Fibroblast of skin of scalp (primary cell): Measurements from ENCODE around the gene PYGB.

ENCODE experiments used
- DNase-seq: peaks from one replicate; pipeline ENCODE4 v3.0.0-alpha.2; 2013

The PYGB gene

GRCh38 chr20:25271486-25272222 is 23.8 kb downstream of the PYGB start:
- DNase-seq = no peak

- DNase-seq = no peak
Observed at GRCh38 chr20:25272223-25273000, 24.5 kb downstream of the PYGB start.

- no peak for DNase-seq
Observed at GRCh38 chr20:25273046-25273445, 25.2 kb downstream of the PYGB start.

GRCh38 chr20:25273541-25274358 is 25.9 kb downstream of the PYGB start:
- DNase-seq = no peak

DNA sequence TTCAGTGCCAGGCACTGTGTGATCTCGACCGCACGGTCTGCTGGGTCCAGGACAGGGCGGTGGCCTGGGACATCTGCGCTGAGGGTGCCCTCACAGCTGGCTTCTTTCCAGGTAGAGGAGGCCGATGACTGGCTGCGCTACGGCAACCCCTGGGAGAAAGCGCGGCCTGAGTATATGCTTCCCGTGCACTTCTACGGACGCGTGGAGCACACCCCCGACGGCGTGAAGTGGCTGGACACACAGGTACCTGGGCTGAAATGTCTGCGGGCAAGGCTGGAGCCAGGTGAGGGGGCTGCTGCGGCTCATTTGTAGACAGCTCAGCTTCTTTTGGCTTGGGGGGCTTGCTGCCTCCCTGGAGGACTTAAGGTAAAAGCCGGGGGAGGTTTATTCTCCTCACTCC is 26.6 kb downstream of the PYGB start:
- DNase-seq = no peak

GRCh38 chr20:25274891-25275812 is 27.3 kb downstream of the PYGB start:
- no peak for DNase-seq

DNA sequence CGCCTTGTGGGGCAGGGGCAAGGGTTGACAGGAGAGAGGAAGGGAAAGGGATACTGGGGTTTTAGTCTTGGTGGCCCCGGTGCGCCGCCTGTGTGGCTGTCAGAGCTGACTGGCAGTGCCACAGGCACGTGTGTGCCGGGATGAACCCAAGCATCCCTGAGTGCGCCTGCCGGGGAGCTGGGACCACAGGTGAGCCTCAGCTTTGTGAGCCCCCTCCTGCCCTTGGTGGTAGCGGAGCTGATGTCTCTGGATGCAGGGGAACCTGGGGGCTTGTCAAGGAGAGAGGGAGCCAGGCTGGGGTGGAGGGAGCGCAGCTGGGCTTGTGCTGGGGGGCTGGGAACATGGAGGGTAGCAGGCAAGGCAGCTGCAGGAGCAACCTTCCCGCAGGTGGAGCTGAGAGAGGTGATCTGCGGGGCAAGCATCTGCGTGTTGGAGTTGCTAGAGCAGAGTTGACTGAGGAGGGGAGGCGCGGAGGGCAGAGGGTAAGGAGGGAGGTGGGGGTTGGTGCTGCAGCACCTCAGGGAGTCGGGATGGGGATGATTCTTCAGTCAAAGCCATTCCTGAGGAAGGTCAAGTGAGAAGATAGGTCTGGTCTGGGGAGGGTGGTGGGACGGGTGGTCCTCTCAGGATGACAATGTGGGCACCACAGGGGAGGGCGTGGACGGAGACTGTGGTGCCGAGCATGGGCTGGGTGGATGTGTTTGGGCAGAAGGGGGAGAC is 28.1 kb downstream of the PYGB start:
- no peak for DNase-seq

DNA sequence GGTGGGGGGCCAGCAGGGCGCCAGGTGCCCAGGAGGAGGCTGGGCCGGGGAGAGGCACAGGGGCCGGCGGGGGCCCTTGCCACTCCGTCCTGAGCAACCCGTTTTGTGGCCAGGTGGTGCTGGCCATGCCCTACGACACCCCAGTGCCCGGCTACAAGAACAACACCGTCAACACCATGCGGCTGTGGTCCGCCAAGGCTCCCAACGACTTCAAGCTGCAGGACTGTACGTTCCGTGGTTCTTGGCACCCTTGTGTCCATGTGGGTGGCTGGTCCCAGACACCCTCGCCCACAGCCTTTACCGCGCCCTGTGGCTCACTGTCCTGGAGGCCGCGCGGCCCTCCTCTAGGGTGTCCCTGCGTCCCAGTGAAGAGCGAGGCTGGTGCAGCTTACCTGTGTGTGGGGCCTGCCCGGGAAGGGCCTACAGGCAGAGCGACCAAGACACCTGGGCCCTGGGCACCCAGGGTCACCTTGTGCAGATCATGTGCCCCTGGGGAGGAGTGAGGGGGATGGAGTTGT is 28.7 kb downstream of the PYGB start:
- no peak for DNase-seq

DNA sequence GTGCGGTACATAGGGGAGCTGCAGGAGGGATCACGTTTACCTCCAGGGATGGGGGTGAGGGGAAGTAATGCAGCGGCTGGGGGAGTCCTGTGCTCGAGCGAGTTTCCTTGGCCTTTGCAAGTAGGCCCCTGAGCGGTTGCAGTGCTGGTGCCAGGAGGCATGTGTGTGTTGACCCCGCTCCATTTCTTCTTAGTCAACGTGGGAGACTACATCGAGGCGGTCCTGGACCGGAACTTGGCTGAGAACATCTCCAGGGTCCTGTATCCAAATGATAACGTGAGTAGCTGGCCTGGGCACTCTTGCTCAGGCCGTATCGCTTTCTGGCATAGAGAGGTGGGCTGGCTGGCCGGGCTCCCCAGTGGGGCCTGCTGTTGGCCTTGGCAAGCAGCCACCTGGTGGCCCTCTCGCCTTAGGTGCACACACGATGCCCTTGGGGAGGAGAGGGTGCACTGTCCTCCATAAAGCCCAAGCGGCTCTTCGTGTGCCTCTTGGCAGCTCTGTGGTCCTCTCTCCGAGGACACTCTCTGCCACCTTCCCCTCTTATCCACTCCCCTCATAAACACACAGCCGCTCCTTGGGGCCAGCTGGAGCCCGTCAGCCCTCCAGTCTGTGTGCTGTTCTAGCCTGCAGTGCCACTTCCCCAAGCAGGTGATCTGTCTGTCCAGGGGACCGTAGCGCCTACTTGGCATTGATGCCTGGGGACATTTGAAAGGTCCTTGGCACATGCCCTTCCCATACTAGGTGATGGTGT is 29.3 kb downstream of the PYGB start:
- no peak for DNase-seq

DNA sequence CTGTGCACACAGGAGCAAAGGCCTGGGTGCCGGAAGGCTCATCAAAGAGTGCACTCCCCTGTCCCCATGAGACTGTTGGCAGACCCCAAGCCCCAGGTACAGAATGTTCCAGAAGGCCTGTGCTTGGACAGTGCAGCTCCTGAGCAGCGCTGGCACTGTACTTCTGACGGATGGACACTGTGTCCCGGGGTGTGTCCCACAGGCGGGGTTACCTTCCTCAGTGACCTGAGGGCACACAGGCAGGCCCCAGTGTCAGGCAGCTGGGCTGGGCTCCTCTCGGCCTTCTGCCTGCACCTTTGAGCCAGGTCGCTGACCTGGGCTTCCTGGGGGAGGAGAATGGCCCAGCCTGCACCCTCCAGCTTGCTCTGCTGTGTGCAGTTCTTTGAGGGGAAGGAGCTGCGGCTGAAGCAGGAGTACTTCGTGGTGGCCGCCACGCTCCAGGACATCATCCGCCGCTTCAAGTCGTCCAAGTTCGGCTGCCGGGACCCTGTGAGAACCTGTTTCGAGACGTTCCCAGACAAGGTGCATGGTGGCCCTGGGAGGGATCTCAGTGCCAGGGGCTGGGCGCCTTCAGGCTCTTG is 30.1 kb downstream of the PYGB start:
- no peak for DNase-seq

DNA sequence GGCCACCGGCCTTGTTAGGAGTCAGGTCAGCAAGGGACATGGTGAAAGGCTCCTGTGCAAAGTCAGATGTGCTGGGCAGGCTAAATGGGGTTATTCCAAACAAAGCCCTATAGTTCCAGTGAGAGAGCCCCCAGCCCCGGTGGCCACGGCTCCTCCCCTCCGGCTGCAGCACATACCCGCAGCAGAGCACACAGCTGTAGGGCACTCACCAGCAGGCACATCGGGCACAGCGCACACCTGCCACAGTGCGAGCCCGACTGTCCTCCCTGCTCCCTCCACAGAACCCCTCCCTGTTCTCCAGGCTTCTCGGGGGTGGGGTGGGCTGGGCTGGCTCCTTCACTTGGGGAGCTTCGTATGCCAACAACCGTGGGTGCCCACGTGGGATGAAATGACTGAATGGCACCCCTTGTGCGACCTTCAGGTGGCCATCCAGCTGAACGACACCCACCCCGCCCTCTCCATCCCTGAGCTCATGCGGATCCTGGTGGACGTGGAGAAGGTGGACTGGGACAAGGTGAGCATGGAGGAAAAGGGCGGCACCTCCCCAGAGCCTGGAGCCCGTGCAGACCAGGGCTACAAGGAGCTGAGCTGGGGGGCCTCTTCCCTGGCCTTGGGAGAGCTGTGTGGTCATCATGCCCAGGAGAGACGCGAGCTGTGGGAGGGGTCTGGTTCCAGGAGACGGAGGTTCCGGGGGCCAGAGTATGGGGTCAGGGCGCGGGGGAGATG is 30.9 kb downstream of the PYGB start:
- DNase-seq = no peak

DNA sequence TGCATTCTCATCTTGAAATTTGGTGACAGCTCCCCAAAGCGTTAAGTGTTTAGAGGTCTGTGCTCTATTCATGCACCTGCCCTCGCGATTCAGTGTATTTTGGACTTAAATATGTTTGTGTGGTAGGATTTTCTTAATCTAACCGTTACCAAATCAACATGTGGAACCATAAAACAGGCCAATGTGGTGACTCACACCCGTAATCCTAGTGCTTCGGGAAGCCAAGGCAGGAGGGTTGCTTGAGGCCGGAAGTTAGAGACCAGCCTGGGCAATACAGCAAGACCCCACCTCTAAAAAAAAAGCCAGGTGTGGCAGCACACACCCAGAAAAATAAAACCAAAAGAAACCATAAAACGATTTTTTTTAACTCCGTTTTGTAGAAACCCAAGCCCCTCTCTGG is 31.5 kb downstream of the PYGB start:
- DNase-seq = no peak

DNA sequence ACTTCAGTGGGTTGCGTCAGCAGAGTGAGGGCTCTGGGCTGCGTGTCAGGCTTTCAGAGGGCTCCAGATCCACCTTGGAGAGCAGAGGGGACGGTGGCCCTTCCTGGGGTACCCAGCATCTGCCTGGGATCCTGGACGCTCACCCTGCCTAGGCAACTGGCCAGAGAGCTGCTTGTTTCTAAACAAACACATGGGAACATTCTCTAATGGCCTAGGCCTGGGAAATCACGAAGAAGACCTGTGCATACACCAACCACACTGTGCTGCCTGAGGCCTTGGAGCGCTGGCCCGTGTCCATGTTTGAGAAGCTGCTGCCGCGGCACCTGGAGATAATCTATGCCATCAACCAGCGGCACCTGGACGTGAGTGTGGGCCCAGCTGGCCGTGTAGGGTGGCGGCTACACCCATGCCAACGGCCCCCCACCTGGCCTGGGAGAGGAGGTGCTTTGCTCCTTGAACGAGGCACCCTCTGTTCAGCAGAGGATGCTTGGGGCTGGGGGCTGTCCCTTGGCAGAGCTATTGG is 32.2 kb downstream of the PYGB start:
- no peak for DNase-seq

- DNase-seq = no peak
Observed at GRCh38 chr20:25280574-25281535, 33.0 kb downstream of the PYGB start.

- DNase-seq = no peak
Observed at GRCh38 chr20:25281541-25281991, 33.7 kb downstream of the PYGB start.

- DNase-seq = no peak
Observed at GRCh38 chr20:25282034-25282781, 34.3 kb downstream of the PYGB start.

DNA sequence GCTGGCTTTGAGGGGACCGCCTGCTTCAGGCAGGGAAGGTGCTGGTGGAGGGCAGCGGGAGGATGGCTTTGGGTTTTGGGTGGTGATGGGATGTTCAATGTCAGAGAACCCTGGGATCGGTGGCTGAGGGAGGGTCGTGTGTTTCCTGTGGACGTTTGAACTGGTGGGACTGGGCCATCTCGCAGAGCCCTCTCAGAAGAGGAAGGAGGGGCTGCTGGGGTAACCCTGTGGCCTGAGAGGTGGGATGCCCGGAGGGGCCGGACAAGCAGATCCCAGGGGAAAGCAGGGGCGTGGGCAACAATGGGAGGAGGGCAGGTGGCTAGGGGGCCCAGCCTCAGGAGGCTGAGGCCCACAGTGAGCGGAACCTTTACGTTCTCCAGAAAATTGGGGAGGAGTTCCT is 34.9 kb downstream of the PYGB start:
- DNase-seq = no peak
